BLaER1 (cell line): ENCODE data around the gene POU2F2.

Source experiments
- H3K27ac ChIP-seq: shearing (Covaris generic); formaldehyde crosslinking; 2 replicates; pipeline ENCODE4 v1.8.1; 2022
- H3K27me3 ChIP-seq: shearing (Covaris generic); formaldehyde crosslinking; 2 replicates; pipeline ENCODE4 v1.8.1; 2022
- H3K36me3 ChIP-seq: shearing (Covaris generic); formaldehyde crosslinking; 2 replicates; pipeline ENCODE4 v1.8.1; 2022
- H3K4me1 ChIP-seq: shearing (Covaris generic); formaldehyde crosslinking; 2 replicates; pipeline ENCODE4 v1.8.1; 2022
- H3K4me2 ChIP-seq: shearing (Covaris generic); formaldehyde crosslinking; 2 replicates; pipeline ENCODE4 v1.8.1; 2022
- H3K4me3 ChIP-seq: shearing (Covaris generic); formaldehyde crosslinking; 2 replicates; pipeline ENCODE4 v1.8.1; 2022
- H3K9ac ChIP-seq: shearing (Covaris generic); formaldehyde crosslinking; 2 replicates; pipeline ENCODE4 v1.8.1; 2022
- H3K9me3 ChIP-seq: shearing (Covaris generic); formaldehyde crosslinking; 2 replicates; pipeline ENCODE4 v1.8.1; 2022
- H4K20me1 ChIP-seq: shearing (Covaris generic); formaldehyde crosslinking; 2 replicates; pipeline ENCODE4 v1.8.1; 2022
- Cebpa-rat ChIP-seq: shearing (Covaris generic); IDR thresholded peaks from 2 replicates; pipeline ENCODE4 v1.8.1; 2022

The POU2F2 gene

GRCh38 chr19:42126574-42126973, 5.7 kb downstream of the POU2F2 start:
- no peaks in the 10 kb centered on the region for H3K36me3 ChIP-seq
- no peak for TF ChIP-seq Cebpa-rat
- H4K20me1 ChIP-seq: no peaks in the 10 kb centered on the region
- no peak overlapping the region for H3K4me3 ChIP-seq
- no peak overlapping the region for H3K9ac ChIP-seq
- peaks cover 93% of the 10 kb centered on the region for H3K4me1 ChIP-seq
- H3K27me3 ChIP-seq: no peaks in the 10 kb centered on the region
- H3K4me2 ChIP-seq: peak overlapping the region; percentile 31
- H3K27ac ChIP-seq: peak overlapping the region; percentile 36; the same call in 1 of the 2 replicates
- 0 out of 2 replicates have a peak, but pooled peaks cover 12% of the 10 kb centered on the region for H3K9me3 ChIP-seq

GRCh38 chr19:42125536-42125935, 6.7 kb downstream of the POU2F2 start:
- Histone ChIP-seq H3K27ac (0 out of 2 replicates have a peak overlapping the region, but pooled peaks have one; percentile 35), H3K27me3 (no peaks in the 10 kb centered on the region), H3K9me3 (0 out of 2 replicates have a peak, but pooled peaks cover 12% of the 10 kb centered on the region), H3K9ac (no peak overlapping the region), H3K4me3 (no peak overlapping the region), H3K36me3 (no peaks in the 10 kb centered on the region), H3K4me1 (peaks cover 93% of the 10 kb centered on the region), H3K4me2 (peak overlapping the region; percentile 14; the same call in 1 of the 2 replicates), H4K20me1 (no peaks in the 10 kb centered on the region)
- no peak for TF ChIP-seq Cebpa-rat

GRCh38 chr19:42124386-42124901, 7.8 kb downstream of the POU2F2 start:
- Histone ChIP-seq H3K4me3 (no peak overlapping the region), H3K27me3 (no peaks in the 10 kb centered on the region), H3K9me3 (0 out of 2 replicates have a peak, but pooled peaks cover 12% of the 10 kb centered on the region), H3K9ac (no peak overlapping the region), H3K4me2 (no peak overlapping the region), H3K4me1 (peaks cover 93% of the 10 kb centered on the region), H4K20me1 (no peaks in the 10 kb centered on the region), H3K36me3 (no peaks in the 10 kb centered on the region), H3K27ac (no peak overlapping the region)
- no peak for TF ChIP-seq Cebpa-rat

GRCh38 chr19:42123765-42124164, 8.5 kb downstream of the POU2F2 start:
- H3K36me3 ChIP-seq: no peaks in the 10 kb centered on the region
- no peaks in the 10 kb centered on the region for H4K20me1 ChIP-seq
- H3K9ac ChIP-seq: peak overlapping the region; percentile 36; the same call in 1 of the 2 replicates
- peaks cover 93% of the 10 kb centered on the region for H3K4me1 ChIP-seq
- 0 out of 2 replicates have a peak, but pooled peaks cover 12% of the 10 kb centered on the region for H3K9me3 ChIP-seq
- H3K4me2 ChIP-seq: peak overlapping the region; percentile 94
- no peak for TF ChIP-seq Cebpa-rat
- peak overlapping the region; percentile 74 for H3K27ac ChIP-seq
- H3K27me3 ChIP-seq: no peaks in the 10 kb centered on the region
- H3K4me3 ChIP-seq: no peak overlapping the region

GRCh38 chr19:42122691-42123607, 9.3 kb downstream of the POU2F2 start:
- H3K9me3 ChIP-seq: 0 out of 2 replicates have a peak, but pooled peaks cover 12% of the 10 kb centered on the region
- peak overlapping the region; percentile 74 for H3K27ac ChIP-seq
- no peaks in the 10 kb centered on the region for H3K27me3 ChIP-seq
- no peaks in the 10 kb centered on the region for H3K36me3 ChIP-seq
- H4K20me1 ChIP-seq: no peaks in the 10 kb centered on the region
- peak overlapping the region; percentile 94 for H3K4me2 ChIP-seq
- H3K4me1 ChIP-seq: peaks cover 93% of the 10 kb centered on the region
- H3K4me3 ChIP-seq: no peak overlapping the region
- H3K9ac ChIP-seq: peak overlapping the region; percentile 36
- no peak for TF ChIP-seq Cebpa-rat

- Histone ChIP-seq H3K4me3 (peak overlapping the region; percentile 42), H3K9me3 (0 out of 2 replicates have a peak, but pooled peaks cover 12% of the 10 kb centered on the region), H3K9ac (peak overlapping the region; percentile 63), H4K20me1 (no peaks in the 10 kb centered on the region), H3K27ac (peak overlapping the region; percentile 74), H3K36me3 (peaks cover 9% of the 10 kb centered on the region), H3K4me2 (peak overlapping the region; percentile 94), H3K27me3 (no peaks in the 10 kb centered on the region), H3K4me1 (peaks cover 92% of the 10 kb centered on the region)
- TF ChIP-seq Cebpa-rat: no peak
Observed at GRCh38 chr19:42121656-42122069, 10.6 kb downstream of the POU2F2 start.

- H3K36me3 ChIP-seq: peaks cover 14% of the 10 kb centered on the region
- H3K27me3 ChIP-seq: no peaks in the 10 kb centered on the region
- H3K9ac ChIP-seq: peak overlapping the region; percentile 63; the same call in 1 of the 2 replicates
- peaks cover 92% of the 10 kb centered on the region for H3K4me1 ChIP-seq
- H3K4me3 ChIP-seq: peak overlapping the region; percentile 42
- H3K27ac ChIP-seq: peak overlapping the region; percentile 74
- H3K4me2 ChIP-seq: peak overlapping the region; percentile 94
- H4K20me1 ChIP-seq: no peaks in the 10 kb centered on the region
- TF ChIP-seq Cebpa-rat: no peak
- H3K9me3 ChIP-seq: 0 out of 2 replicates have a peak, but pooled peaks cover 12% of the 10 kb centered on the region
Observed at GRCh38 chr19:42121036-42121621, 11.1 kb downstream of the POU2F2 start.

- H3K27ac ChIP-seq: peak overlapping the region; percentile 74
- peaks cover 18% of the 10 kb centered on the region for H3K36me3 ChIP-seq
- peaks cover 92% of the 10 kb centered on the region for H3K4me1 ChIP-seq
- no peaks in the 10 kb centered on the region for H4K20me1 ChIP-seq
- TF ChIP-seq Cebpa-rat: no peak
- H3K9me3 ChIP-seq: 0 out of 2 replicates have a peak, but pooled peaks cover 10% of the 10 kb centered on the region
- no peak overlapping the region for H3K4me3 ChIP-seq
- no peaks in the 10 kb centered on the region for H3K27me3 ChIP-seq
- H3K4me2 ChIP-seq: peak overlapping the region; percentile 94
- H3K9ac ChIP-seq: peak overlapping the region; percentile 63; the same call in 1 of the 2 replicates
Observed at GRCh38 chr19:42120276-42120980, 11.8 kb downstream of the POU2F2 start.

- Histone ChIP-seq H3K9ac (no peak overlapping the region), H3K9me3 (no peaks in the 10 kb centered on the region), H3K4me2 (no peak overlapping the region), H3K36me3 (peaks cover 18% of the 10 kb centered on the region), H3K4me1 (peaks cover 99% of the 10 kb centered on the region), H3K27me3 (no peaks in the 10 kb centered on the region), H3K27ac (peak overlapping the region; percentile 49), H4K20me1 (no peaks in the 10 kb centered on the region), H3K4me3 (no peak overlapping the region)
- no peak for TF ChIP-seq Cebpa-rat
Observed at GRCh38 chr19:42117076-42117475, 15.2 kb downstream of the POU2F2 start.
